ENCODE results near the gene IQCK. TPM values are rescaled to one million over a fixed set of nuclear protein-coding genes. Genes with fewer than 3 reads are reported as not detected.

IQCK gene
- total RNA-seq, 4 donors from 2014 or later = 23.1 to 62.7 (median 37.6) TPM

GRCh38 chr16:19757026-19757425 is 39.0 kb downstream of the IQCK start:
- TF ChIP-seq EP300 (IDR thresholded peaks at IDR 0.05) = no peak
- no peak for TF ChIP-seq CTCF (IDR thresholded peaks at IDR 0.05)
- no peak for TF ChIP-seq POLR2A (IDR thresholded peaks at IDR 0.05)
- WGBS, 2 donors = 77 to 82% methylated on average over 5 of the region's 5 CpGs
- H3K27ac ChIP-seq = peak overlapping the region in 2 of 4 donors; percentile 41 to 80
- H3K4me1 ChIP-seq = peaks cover 0 to 59% (median 4%) of the 10 kb centered on the region in 4 donors
- no peaks in the 10 kb centered on the region for H3K36me3 ChIP-seq
- DNase-seq (ENCODE audit: low spot score in 2 of 2) = no peak
- no peaks in the 10 kb centered on the region for H3K27me3 ChIP-seq
- H3K4me3 ChIP-seq = no peak overlapping the region
- no peaks in the 10 kb centered on the region for H3K9me3 ChIP-seq

- Histone ChIP-seq H3K27me3 (no peaks in the 10 kb centered on the region), H3K4me1 (peaks cover 0 to 50% (median 4%) of the 10 kb centered on the region in 4 donors), H3K36me3 (no peaks in the 10 kb centered on the region), H3K27ac (peak overlapping the region; percentile 18 to 80 (median 44)), H3K9me3 (no peaks in the 10 kb centered on the region), H3K4me3 (peak overlapping the region in 1 of 4 donors; percentile 12)
- TF ChIP-seq CTCF (IDR thresholded peaks at IDR 0.05) (no peak), EP300 (IDR thresholded peaks at IDR 0.05) (peak in 1 of 2 donors; percentile 44), POLR2A (IDR thresholded peaks at IDR 0.05) (no peak)
- no peak for DNase-seq (ENCODE audit: low spot score in 2 of 2)
- WGBS, 2 donors = 31 to 36% methylated on average over 8 of the region's 8 CpGs
Observed at GRCh38 chr16:19757762-19758595, 39.9 kb downstream of the IQCK start.

GRCh38 chr16:19760356-19761060 is 42.4 kb downstream of the IQCK start:
- Histone ChIP-seq H3K27ac (no peak overlapping the region), H3K9me3 (no peaks in the 10 kb centered on the region), H3K36me3 (no peaks in the 10 kb centered on the region), H3K27me3 (no peaks in the 10 kb centered on the region), H3K4me1 (peaks cover 0 to 30% (median 4%) of the 10 kb centered on the region in 4 donors), H3K4me3 (no peak overlapping the region)
- no peak for DNase-seq (ENCODE audit: low spot score in 2 of 2)
- 85 to 87% methylated on average over 7 of the region's 7 CpGs for WGBS, 2 donors
- TF ChIP-seq CTCF (IDR thresholded peaks at IDR 0.05) (no peak), EP300 (IDR thresholded peaks at IDR 0.05) (no peak), POLR2A (IDR thresholded peaks at IDR 0.05) (no peak)

- Histone ChIP-seq H3K27me3 (no peaks in the 10 kb centered on the region), H3K27ac (peak overlapping the region in 2 of 4 donors; percentile 2 to 36), H3K4me1 (peaks cover 0 to 8% (median 0%) of the 10 kb centered on the region in 4 donors), H3K36me3 (peaks cover 0 to 18% (median 0%) of the 10 kb centered on the region in 3 donors), H3K4me3 (no peak overlapping the region), H3K9me3 (peaks cover 0 to 9% (median 0%) of the 10 kb centered on the region in 4 donors)
- 50 to 58% methylated on average over 6 of the region's 6 CpGs for WGBS, 2 donors
- TF ChIP-seq EP300 (IDR thresholded peaks at IDR 0.05) (peak; percentile 72 to 78), POLR2A (IDR thresholded peaks at IDR 0.05) (no peak)
- DNase-seq (ENCODE audit: low spot score in 2 of 2) = peak; percentile 29 to 65
Observed at GRCh38 chr16:19765860-19766553, 47.9 kb downstream of the IQCK start.

GRCh38 chr16:19766554-19766884 is 48.4 kb downstream of the IQCK start:
- Histone ChIP-seq H3K9me3 (peaks cover 0 to 9% (median 0%) of the 10 kb centered on the region in 4 donors), H3K36me3 (peaks cover 0 to 18% (median 0%) of the 10 kb centered on the region in 3 donors)
- WGBS, 2 donors = 89 to 98% methylated on average over 3 of the region's 3 CpGs

More at GRCh38 chr16:19766554-19766884, 48.4 kb downstream of the IQCK start:
- no peaks in the 10 kb centered on the region for H3K27me3 ChIP-seq
- H3K4me3 ChIP-seq = no peak overlapping the region
- peak overlapping the region in 2 of 4 donors; percentile 2 to 36 for H3K27ac ChIP-seq
- TF ChIP-seq POLR2A (IDR thresholded peaks at IDR 0.05) = no peak
- no peak for TF ChIP-seq CTCF (IDR thresholded peaks at IDR 0.05)
- no peak for TF ChIP-seq EP300 (IDR thresholded peaks at IDR 0.05)
- peaks cover 0 to 8% (median 0%) of the 10 kb centered on the region in 4 donors for H3K4me1 ChIP-seq
- no peak for DNase-seq (ENCODE audit: low spot score in 2 of 2)
